GM18861 (cell line): ENCODE measurements around the gene CHN1.

Source experiments
- ATAC-seq: cut with Tn5 transposase; IDR thresholded peaks from one replicate; pipeline ENCODE4 v1.9.1; 2021; ENCODE audit not compliant: unreplicated experiment

The CHN1 gene

GRCh38 chr2:174974131-174974530 lies 31.1 kb downstream of the CHN1 start:
- ATAC-seq: no peak

GRCh38 chr2:174972924-174973323 lies 32.3 kb downstream of the CHN1 start:
- ATAC-seq: no peak

DNA sequence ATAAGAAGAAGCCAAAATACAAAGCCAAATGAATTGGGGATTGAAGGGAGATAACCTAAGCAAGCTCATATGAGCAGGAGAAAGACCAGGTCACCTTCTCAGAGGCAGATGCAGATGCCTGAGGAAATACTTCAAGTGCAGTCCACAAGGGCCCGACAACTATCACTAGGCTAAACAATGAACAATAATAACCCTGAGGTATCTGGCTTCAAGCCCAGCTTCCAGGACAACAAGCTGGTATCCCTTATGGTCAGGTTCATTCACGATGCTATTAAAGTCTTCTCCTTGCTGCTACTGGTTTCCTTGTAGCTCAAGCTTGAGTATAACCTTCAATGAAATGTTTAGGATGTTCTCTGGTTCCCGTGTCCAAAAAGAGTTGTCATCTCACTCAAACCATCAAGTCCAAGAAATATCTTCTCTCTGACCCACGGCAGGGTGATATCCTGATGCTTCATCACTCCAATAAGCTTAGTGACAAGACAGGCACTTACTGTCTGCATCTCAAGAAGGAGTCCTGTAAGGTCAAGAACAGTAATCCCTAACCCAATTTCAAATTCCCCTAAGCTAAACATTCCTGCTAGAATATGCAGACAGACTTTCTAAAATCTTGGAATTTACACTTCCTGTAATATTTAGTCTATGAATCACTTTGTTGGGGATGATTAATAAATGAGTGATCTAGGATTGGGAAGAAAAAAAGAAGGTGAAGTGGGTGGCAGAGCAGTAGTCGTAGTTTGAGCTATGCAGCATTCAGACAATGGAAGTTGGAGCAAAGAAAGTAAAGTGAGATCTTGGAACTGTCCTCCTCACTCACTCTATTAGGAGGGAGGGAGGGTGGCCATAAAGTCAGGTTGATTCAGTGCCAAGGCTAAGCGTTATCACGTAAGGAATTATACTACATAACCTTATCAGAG lies 33.1 kb downstream of the CHN1 start:
- no peak for ATAC-seq

DNA sequence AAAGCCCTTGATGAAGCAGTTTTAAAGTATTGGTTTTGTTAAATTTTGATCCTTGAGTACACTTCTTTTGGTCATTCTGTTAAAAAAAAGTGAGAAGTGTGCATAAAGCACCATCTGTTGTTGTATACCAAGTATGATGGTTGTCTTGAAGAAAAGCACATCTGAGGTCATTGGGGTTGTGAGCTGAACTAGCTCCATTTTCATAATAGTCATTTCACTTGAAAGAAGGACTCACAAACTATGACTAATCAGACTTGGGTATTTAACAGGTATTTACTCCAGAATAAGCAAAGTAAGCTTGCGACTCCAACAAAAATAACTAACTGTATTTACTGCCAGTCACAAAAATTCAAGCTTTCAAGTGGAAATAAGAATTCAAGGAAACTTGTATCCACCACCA lies 35.1 kb downstream of the CHN1 start:
- no peak for ATAC-seq

DNA sequence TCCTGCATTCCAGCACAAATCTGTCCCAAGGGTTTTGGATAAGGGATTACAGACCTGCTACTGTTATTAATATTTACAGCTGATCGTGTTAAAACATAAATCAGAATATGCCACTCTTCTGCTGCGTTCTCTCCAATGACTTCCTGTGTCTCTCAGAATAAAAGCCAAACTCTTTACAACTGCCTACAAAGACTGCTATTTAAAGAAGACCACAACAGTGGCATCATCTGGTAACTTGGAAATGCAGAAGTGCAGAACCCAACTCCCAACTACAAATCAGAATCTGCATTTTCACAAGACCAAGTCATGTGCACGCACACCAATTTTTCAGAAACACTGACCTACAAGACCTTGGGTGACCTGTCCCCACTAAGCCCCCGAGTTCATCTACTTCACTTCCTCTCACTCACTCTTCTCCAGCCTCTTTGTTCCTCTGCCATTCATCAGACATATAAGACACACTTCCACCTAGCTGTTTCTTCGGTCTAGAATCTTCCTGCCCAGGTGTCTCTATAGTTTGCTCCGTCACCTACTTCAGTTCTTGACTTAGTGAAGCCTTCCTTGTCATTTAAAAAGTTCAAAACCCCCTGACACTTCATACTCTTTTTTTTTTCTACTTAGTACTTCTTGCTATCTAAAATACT lies 36.0 kb downstream of the CHN1 start:
- ATAC-seq: no peak

DNA sequence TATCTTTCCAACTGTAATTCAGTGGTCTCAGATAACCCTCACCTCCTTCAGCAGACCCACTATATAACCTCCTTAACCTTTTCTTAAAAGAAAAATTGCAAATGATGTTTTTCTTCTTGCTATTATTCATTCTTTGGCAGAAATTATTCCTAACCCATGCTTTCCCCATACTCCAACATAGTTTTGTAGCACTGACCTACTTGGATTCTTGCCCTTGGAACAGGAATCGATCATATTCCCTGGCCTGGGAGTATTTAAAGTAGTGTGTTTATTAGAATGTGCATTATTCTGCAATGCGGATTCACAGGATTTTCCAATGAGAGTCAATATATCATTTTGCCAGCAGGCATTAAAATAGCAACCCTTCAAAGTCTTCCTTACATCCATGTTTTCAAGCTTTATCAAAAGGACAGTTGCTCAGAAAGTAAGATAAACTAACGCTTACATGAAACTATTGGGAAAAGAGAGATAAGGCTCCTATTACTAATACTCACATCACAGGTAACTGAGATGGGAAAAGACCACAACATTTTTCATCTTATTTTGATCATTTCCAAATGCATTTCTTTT lies 37.4 kb downstream of the CHN1 start:
- ATAC-seq: no peak

DNA sequence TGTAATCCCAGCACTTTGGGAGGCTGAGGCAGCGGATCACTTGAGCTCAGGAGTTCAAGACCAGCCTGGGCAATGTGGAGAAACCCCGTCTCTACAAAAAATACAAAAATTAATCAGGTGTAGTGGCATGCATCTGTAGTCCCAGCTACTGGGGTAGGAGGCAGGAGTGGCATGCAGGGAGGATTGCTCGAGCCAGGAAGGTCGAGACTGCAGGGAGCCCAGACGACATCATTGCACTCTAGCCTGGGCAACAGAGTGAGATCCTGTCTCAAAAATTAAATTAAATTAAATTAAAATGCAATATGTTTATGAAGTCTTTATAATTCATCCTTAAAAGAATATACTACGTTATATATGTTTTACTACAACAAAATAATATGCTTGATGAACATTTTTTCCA lies 38.1 kb downstream of the CHN1 start:
- ATAC-seq: no peak

DNA sequence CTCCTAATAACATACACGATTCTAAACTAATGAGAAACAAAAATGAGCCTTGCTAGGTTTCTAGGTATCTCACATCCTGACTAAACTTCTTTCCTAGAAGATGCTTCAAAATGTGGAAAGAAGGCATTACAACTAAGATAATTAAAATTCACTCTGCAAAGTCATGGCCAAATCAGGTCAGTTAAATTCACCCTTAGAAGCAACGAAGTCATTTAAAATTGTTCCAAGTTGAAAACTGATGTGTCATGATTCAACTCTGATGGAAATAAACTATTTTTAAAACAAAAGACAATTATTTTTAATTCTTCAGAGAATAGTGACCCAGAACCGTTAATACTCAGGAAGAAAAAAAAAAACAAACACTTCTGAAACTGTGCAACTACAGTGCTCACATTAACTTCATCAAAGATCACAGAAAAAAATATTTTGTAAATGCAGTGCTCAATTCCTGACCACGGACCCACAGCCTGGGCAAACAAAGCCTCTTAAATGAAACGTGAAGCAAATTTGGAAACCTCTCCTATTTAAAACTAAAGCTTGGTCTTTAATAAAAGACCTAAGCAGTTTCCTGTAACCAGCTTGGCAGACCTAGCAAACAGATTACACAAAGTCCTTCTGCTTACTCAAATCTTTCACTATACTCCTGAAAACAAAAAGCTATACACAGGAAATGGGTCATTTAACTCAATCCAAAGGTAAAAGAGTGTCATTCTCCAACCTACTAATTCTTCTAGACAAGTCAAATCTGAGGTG lies 39.0 kb downstream of the CHN1 start:
- no peak for ATAC-seq

DNA sequence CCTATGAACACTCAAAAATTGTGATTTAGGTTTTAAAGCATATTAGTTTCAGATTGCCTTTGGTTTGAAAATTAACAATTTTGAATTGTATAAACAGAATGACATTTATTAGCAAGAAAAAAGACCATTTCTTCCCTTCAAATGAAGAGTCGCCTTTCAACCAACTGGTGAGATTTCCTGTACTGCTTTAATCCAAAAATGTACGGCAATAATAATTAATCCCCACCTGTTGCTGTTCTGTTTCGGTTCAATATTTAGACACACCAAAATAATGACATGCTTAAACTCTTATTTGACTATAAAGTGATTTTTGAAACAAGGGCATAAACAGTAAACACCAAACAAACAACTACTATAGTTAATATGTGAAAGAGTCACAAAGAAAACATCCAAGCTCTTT lies 39.6 kb downstream of the CHN1 start:
- no peak for ATAC-seq

GRCh38 chr2:174964404-174964803 lies 40.8 kb downstream of the CHN1 start:
- no peak for ATAC-seq

DNA sequence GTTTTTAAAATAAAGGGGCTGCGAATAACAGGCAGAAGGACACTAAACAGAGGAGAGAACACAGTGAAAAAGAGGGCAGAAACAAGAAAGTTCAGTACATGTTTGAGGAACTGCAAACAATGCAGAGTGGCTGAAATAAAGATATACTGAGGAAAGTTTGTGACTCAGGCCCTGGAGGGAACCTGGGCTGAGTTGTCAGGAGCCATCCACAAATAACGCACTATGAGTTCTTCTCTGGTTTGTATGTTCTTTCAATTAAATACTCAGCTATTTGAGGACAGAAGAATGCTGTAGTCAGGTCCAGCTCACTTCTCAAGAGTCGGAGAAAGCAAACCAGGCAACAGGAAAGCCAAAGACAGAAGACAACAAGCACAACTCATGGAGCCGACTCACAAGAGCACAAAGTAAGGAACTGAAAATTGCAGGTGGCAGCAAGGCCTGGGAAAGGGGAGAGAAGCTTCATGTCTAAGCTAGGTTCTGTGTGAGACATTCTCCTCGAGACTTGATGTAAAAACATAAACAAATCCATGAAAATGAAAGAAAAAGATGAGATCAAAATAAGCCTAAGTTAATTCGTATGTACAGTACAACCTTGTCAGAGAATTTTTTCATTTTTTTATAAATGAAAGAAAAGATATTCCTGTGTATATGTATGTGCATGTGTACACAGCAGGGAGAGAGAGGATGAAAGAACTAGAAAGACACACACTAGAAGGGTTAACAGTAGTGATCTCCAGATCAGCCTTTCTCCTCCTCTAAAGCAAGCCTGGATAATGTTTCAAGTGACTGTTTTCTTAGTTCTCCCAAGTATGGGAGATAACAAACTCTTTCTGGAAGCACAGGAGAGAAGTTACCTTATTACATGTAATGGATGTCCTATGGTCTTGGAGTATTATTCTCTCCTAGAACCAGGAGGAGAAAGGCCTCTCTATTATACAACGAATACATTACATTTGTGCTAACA lies 41.5 kb downstream of the CHN1 start:
- no peak for ATAC-seq

DNA sequence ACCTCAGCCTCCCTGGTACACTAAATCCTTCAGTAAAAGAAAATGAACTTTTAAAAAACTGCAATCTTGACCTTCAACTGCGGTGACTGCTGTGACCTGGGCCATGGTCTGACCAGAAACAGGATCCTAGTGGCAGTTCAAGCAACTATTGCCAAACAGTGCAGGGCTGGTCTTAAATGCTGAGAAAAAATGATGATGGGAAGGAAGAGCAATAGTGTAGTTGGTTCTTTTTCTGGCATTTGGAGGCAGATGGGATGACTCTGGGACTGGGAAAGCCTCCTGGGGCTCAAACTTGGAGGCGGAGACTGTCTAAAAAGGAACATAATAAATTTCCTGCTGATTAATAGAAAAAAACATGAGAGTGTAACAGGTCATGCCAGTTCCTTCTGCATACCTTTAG lies 45.4 kb downstream of the CHN1 start:
- ATAC-seq: no peak

- no peak for ATAC-seq
Observed at GRCh38 chr2:174957050-174957449, 48.1 kb downstream of the CHN1 start.

GRCh38 chr2:174952607-174953006 lies 52.6 kb downstream of the CHN1 start:
- ATAC-seq: no peak

DNA sequence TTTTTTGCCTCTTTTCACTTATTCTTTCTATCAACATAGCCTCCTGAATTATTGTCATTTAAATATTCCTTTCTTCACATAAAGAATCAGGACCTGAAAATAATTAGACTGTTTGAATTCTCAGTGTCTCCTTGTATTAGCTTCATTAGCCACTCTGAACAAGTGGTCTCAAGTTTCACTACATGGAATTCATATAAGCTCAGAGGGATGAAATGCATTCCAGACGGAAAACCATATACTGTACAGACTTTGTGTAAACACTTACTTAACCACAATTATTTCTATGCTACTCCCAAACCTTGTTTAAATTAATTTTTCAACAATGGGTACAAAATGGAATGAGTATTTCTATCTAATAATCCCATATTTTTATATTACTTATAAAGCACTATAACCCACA lies 53.4 kb downstream of the CHN1 start:
- ATAC-seq: no peak

DNA sequence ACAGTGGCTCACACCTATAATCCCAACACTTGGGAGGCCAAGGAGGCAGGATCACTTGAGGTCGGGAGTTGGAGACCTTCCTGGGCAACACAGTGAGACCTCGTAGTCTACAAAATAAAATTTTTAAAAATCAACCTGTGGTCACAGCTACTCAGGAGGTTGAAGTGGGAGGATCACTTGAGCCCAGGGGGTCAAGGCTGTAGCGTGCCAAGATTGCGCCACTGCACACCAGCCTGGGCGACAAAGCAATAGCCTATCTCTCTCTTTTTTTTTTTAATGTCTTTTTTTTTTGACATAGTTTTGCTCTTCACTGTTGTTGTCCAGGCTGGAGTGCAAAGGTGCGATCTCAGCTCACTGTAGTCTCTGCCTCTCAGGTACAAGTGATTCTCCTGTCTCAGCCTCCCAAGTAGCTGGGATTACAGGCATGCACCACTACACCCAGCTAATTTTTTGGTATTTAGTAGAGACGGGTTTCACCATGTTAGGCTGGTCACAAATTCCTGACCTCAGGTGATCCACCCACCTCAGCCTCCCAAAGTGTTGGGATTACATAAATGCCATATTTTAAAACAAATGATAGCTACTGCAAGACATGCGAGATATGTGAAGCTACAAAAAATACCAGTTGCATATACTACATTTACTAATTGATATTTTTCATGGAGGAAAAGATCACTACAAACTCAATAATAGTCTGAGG lies 55.0 kb downstream of the CHN1 start:
- no peak for ATAC-seq

DNA sequence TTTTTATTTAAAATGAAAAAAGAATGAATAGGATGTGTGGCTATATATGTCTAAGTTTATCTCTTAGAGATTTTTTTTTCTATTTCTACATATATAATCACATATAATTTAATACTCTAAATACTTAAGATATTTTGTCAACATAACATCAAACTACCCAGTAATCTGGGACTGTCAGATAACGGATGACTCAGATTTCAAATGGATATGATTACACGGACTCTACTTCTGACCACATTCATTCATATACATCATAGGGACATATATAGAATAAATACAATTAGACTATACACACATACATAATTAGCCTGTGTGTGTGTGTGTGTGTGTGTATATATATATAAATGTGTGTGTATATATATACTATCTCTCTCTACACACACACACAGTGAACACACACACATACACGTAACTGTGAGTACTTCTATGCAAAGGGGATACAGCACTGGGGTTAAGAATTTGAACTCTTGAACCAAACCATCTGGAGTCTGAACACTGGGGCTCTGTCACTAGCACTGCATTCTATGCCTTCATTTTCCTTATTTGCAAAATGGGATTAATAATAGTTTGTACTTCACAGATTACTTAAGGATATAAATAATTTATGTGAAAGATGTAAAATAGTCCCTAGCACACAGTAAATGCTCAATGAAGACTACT lies 59.5 kb downstream of the CHN1 start:
- no peak for ATAC-seq

DNA sequence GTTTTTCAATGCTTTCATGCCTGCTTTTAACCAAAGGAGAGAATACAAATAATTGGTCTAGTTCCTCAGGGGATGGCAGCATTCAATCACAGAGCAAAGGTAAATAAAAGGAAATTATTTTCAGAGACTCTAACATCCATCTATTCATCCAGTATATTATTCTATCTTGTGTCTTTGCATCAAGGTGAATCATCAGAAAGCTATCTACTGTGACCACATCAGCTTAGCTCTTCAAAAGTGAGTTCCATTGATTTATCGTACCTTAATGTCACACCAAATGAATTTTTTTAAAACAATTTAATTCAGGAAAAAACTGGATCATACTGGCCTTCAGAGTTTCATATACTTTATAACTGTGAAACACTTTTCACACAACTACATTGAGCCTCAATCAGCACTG lies 66.1 kb downstream of the CHN1 start:
- no peak for ATAC-seq

- ATAC-seq: no peak
Observed at GRCh38 chr2:174931724-174932123, 73.5 kb downstream of the CHN1 start.
